ENCODE data around the gene KCTD15. TPM values are rescaled to one million over a fixed set of nuclear protein-coding genes. Genes with fewer than 3 reads are reported as not detected.
"Not testable (repeated sequence)": the region's sequence is repeated elsewhere in the genome, so short reads cannot be mapped to it uniquely, and the experiment has no call there.

KCTD15 gene
- total and polyA plus RNA-seq, 3 experiments from 2014 or later = 0.28 to 4.1 (median 3.6) TPM

- Mint-ChIP-seq H3K27me3 (peaks cover 9 to 14% of the 10 kb centered on the region in 2 donors), H3K9me3 (no peaks in the 10 kb centered on the region), H3K4me1 (peaks cover 4 to 7% (median 5%) of the 10 kb centered on the region in 3 donors), H3K36me3 (no peaks in the 10 kb centered on the region), H3K4me3 (no peak overlapping the region), H3K27ac (peak overlapping the region in 1 of 8 donors; percentile 26)
- Histone ChIP-seq H3K27ac (ENCODE audit: low read depth, low read length) (no peak overlapping the region), H3K4me3 (ENCODE audit: low read length) (no peak overlapping the region), H3K36me3 (ENCODE audit: insufficient read depth, low read length) (no peaks in the 10 kb centered on the region), H3K9me3 (ENCODE audit: low read length) (no peaks in the 10 kb centered on the region), H3K27me3 (ENCODE audit: insufficient read depth, low read length, poor library complexity, severe bottlenecking) (no peaks in the 10 kb centered on the region), H3K4me1 (ENCODE audit: insufficient read depth, low read length) (peaks cover under 1% of the 10 kb centered on the region)
- ChIA-PET CTCF (no interaction called here), POLR2A (no interaction called here)
- DNase-seq = no peak
These were observed 17.8 kb downstream of the KCTD15 start for GRCh38 chr19:33814181-33815165.

GRCh38 chr19:33815380-33816340 lies 19.0 kb downstream of the KCTD15 start:
- Mint-ChIP-seq H3K4me3 (no peak overlapping the region), H3K27ac (no peak overlapping the region), H3K27me3 (peaks cover 9 to 16% of the 10 kb centered on the region in 2 donors), H3K4me1 (peaks cover 5 to 11% (median 6%) of the 10 kb centered on the region in 3 donors), H3K9me3 (no peaks in the 10 kb centered on the region), H3K36me3 (no peaks in the 10 kb centered on the region)
- Histone ChIP-seq H3K9me3 (ENCODE audit: low read length) (no peaks in the 10 kb centered on the region), H3K4me3 (ENCODE audit: low read length) (no peak overlapping the region), H3K27ac (ENCODE audit: low read depth, low read length) (no peak overlapping the region), H3K36me3 (ENCODE audit: insufficient read depth, low read length) (no peaks in the 10 kb centered on the region), H3K4me1 (ENCODE audit: insufficient read depth, low read length) (peaks cover 5% of the 10 kb centered on the region), H3K27me3 (ENCODE audit: insufficient read depth, low read length, poor library complexity, severe bottlenecking) (no peaks in the 10 kb centered on the region)
- CTCF ChIA-PET = interaction anchor here (0.8 kb wide), 1 partner anchor 37 kb away, joined by 3 read pairs; no protein-coding TSS in a partner anchor
- DNase-seq = no peak
- POLR2A ChIA-PET = no interaction called here

DNA sequence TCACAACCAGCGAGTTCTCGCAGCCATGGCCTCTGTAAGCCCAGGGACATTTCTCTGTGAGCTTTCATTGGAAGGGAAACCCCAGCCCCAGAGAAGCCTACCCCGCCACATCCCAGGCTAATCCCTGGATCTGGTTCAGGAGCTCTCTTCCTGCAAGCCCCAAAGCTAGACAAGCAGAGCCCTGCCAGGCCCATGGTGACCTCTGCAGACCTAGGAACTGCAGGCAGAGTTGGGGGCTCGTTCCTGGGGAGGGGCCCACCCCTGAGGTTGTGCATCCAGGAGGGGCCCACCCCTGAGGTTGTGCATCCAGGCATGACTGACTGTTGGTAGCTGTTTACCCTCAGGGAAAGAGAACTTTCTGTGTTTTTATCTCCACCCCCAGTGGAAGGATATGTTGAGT lies 21.7 kb downstream of the KCTD15 start:
- H3K27ac ChIP-seq (ENCODE audit: low read depth, low read length) = no peak overlapping the region
- H3K9me3 ChIP-seq (ENCODE audit: low read length) = no peaks in the 10 kb centered on the region
- H3K27me3 Mint-ChIP-seq = peaks cover 11 to 26% of the 10 kb centered on the region in 2 donors
- POLR2A ChIA-PET = no interaction called here
- peaks cover 5 to 12% (median 6%) of the 10 kb centered on the region in 3 donors for H3K4me1 Mint-ChIP-seq
- no peak overlapping the region for H3K4me3 ChIP-seq (ENCODE audit: low read length)
- H3K36me3 ChIP-seq (ENCODE audit: insufficient read depth, low read length) = no peaks in the 10 kb centered on the region
- peaks cover 5% of the 10 kb centered on the region for H3K4me1 ChIP-seq (ENCODE audit: insufficient read depth, low read length)
- DNase-seq = no peak
- peak overlapping the region in 2 of 7 donors; percentile 48 to 53 for H3K4me3 Mint-ChIP-seq
- H3K9me3 Mint-ChIP-seq = no peaks in the 10 kb centered on the region
- CTCF ChIA-PET = interaction anchor here (1.6 kb wide), 1 partner anchor 40 kb away, joined by 9 read pairs; no protein-coding TSS in a partner anchor
- peak overlapping the region in 1 of 8 donors; percentile 5 for H3K27ac Mint-ChIP-seq
- H3K36me3 Mint-ChIP-seq = no peaks in the 10 kb centered on the region
- H3K27me3 ChIP-seq (ENCODE audit: insufficient read depth, low read length, poor library complexity, severe bottlenecking) = no peaks in the 10 kb centered on the region

DNA sequence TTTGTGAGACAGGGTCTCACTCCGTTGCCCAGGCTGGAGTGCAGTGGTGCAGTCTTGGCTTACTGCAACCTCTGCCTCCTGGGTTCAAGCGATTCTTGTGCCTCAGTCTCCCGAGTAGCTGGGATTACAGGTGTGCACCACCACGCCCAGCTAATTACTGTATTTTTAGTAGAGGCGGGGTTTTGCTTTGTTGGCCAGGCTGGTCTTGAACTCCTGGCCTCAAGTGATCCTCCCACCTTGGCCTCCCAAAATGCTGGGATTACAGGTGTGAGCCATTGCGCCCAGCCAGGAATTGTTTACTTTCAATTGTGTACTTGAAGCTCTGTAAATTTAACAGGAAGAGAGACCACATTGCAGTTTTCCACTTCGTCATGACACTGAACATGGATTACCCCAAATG lies 22.4 kb downstream of the KCTD15 start:
- H3K9me3 Mint-ChIP-seq; H3K4me1 ChIP-seq (ENCODE audit: insufficient read depth, low read length); H3K4me3 ChIP-seq (ENCODE audit: low read length); H3K36me3 Mint-ChIP-seq; POLR2A ChIA-PET; H3K27me3 ChIP-seq (ENCODE audit: insufficient read depth, low read length, poor library complexity, severe bottlenecking); H3K27ac ChIP-seq (ENCODE audit: low read depth, low read length); DNase-seq; H3K36me3 ChIP-seq (ENCODE audit: insufficient read depth, low read length); H3K9me3 ChIP-seq (ENCODE audit: low read length); H3K27ac Mint-ChIP-seq: not testable (repeated sequence)
- H3K27me3 Mint-ChIP-seq = peaks cover 14 to 27% of the 10 kb centered on the region in 2 donors
- H3K4me1 Mint-ChIP-seq = peaks cover 5 to 12% (median 6%) of the 10 kb centered on the region in 3 donors
- peak overlapping the region in 6 of 7 donors; percentile 38 to 79 (median 64) for H3K4me3 Mint-ChIP-seq
- CTCF ChIA-PET = interaction anchor here (1.1 to 1.6 kb wide), 2 partner anchors 34 to 41 kb away, joined by 3 to 9 read pairs; no protein-coding TSS in a partner anchor

DNA sequence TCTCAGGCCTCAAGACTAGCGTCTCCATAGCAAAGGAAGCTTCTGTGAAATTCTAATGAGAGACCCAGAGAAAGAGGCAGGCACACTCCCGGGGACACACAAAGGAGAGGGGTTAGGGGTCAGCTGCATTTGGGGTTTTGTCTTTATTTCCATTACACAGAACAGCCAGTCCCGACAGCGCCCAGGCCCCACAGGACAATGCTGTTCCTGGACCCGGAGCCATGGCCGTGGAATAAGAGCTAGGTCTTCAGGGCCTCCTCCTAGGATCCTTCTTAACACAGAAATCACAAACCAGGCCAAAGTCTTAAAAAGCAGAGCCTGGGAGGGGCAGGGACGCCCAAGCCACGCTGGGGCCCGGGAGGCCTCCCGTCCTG lies 22.8 kb downstream of the KCTD15 start:
- no peaks in the 10 kb centered on the region for H3K9me3 ChIP-seq (ENCODE audit: low read length)
- Mint-ChIP-seq H3K9me3 (no peaks in the 10 kb centered on the region), H3K4me1 (peaks cover 5 to 12% (median 6%) of the 10 kb centered on the region in 3 donors), H3K27ac (peak overlapping the region in 1 of 8 donors; percentile 12), H3K27me3 (peaks cover 15 to 27% of the 10 kb centered on the region in 2 donors), H3K36me3 (no peaks in the 10 kb centered on the region), H3K4me3 (peak overlapping the region in 6 of 7 donors; percentile 38 to 79 (median 70))
- H3K4me1 ChIP-seq (ENCODE audit: insufficient read depth, low read length) = peaks cover 5% of the 10 kb centered on the region
- no peak overlapping the region for H3K27ac ChIP-seq (ENCODE audit: low read depth, low read length)
- POLR2A ChIA-PET = no interaction called here
- DNase-seq = no peak
- no peaks in the 10 kb centered on the region for H3K36me3 ChIP-seq (ENCODE audit: insufficient read depth, low read length)
- H3K27me3 ChIP-seq (ENCODE audit: insufficient read depth, low read length, poor library complexity, severe bottlenecking) = no peaks in the 10 kb centered on the region
- CTCF ChIA-PET = interaction anchor here (1.1 to 1.6 kb wide), 2 partner anchors 34 to 41 kb away, joined by 3 to 9 read pairs; no protein-coding TSS in a partner anchor
- H3K4me3 ChIP-seq (ENCODE audit: low read length) = peak overlapping the region; percentile 29

DNA sequence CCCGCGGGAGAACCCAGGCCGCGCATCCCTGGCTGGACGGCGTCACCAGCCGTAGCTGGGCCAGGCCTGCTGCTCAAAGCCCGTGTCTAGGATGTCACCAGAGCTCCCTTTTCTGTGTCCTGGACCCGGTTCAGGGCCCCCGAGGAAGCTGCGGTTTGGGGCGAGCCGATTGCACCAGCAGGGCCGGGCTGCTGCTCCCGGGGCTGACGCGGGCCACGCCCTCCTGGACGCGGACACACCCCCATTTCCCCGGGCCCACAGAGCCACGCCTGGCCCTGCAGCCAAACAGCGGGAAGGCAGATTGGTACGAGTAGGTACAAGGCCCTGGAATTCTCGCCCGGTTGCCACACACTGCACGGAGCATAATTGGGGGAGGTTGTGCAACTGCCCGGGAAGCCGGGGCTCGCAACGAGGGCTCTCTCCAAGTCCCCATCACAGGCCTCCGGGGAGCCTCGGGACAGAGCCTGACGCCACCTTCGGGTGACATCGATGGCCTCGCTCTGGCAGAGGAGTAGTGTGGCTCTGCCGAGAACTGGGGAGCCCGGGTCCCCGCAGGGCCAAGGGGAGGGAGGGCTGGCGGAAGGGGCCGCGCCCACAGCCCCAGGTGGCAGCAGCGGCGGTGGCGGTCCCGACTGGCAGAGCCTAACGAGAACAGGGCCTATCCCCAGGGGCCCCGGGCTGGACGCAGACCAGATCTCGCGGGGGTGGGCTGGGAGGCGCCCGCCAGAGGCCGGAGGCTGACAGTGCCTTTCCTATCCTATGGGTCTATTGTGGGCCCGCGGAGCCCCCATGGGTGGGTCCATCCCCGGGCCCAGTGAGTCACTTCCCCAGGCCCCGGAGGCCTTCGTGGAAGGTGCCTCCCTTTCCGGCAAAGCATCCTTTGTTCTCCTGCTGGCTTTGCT lies 23.5 kb downstream of the KCTD15 start:
- no peaks in the 10 kb centered on the region for H3K36me3 Mint-ChIP-seq
- no peaks in the 10 kb centered on the region for H3K36me3 ChIP-seq (ENCODE audit: insufficient read depth, low read length)
- peaks cover 5% of the 10 kb centered on the region for H3K4me1 ChIP-seq (ENCODE audit: insufficient read depth, low read length)
- H3K27ac ChIP-seq (ENCODE audit: low read depth, low read length) = no peak overlapping the region
- peak overlapping the region in 1 of 8 donors; percentile 45 for H3K27ac Mint-ChIP-seq
- H3K4me1 Mint-ChIP-seq = peaks cover 5 to 12% (median 6%) of the 10 kb centered on the region in 3 donors
- H3K27me3 ChIP-seq (ENCODE audit: insufficient read depth, low read length, poor library complexity, severe bottlenecking) = no peaks in the 10 kb centered on the region
- H3K9me3 Mint-ChIP-seq = no peaks in the 10 kb centered on the region
- DNase-seq = peak in 4 of 5 donors; percentile 16 to 44 (median 27)
- H3K4me3 Mint-ChIP-seq = peak overlapping the region; percentile 55 to 79 (median 61)
- H3K4me3 ChIP-seq (ENCODE audit: low read length) = peak overlapping the region; percentile 29
- no peaks in the 10 kb centered on the region for H3K9me3 ChIP-seq (ENCODE audit: low read length)
- H3K27me3 Mint-ChIP-seq = peaks cover 14 to 25% of the 10 kb centered on the region in 2 donors
- POLR2A ChIA-PET = no interaction called here
- CTCF ChIA-PET = interaction anchor here (1.1 to 1.6 kb wide), 2 partner anchors 35 to 42 kb away, joined by 3 to 9 read pairs; no protein-coding TSS in a partner anchor

GRCh38 chr19:33821871-33822270 lies 25.2 kb downstream of the KCTD15 start:
- H3K36me3 Mint-ChIP-seq = no peaks in the 10 kb centered on the region

More at GRCh38 chr19:33821871-33822270, 25.2 kb downstream of the KCTD15 start:
- H3K4me1 Mint-ChIP-seq = peaks cover 5 to 12% (median 6%) of the 10 kb centered on the region in 3 donors
- DNase-seq = no peak
- Histone ChIP-seq H3K4me3 (ENCODE audit: low read length) (no peak overlapping the region), H3K36me3 (ENCODE audit: insufficient read depth, low read length) (no peaks in the 10 kb centered on the region), H3K4me1 (ENCODE audit: insufficient read depth, low read length) (peaks cover 5% of the 10 kb centered on the region), H3K9me3 (ENCODE audit: low read length) (no peaks in the 10 kb centered on the region), H3K27ac (ENCODE audit: low read depth, low read length) (no peak overlapping the region), H3K27me3 (ENCODE audit: insufficient read depth, low read length, poor library complexity, severe bottlenecking) (no peaks in the 10 kb centered on the region)
- H3K27ac Mint-ChIP-seq = peak overlapping the region in 1 of 8 donors; percentile 43
- peaks cover 15 to 32% of the 10 kb centered on the region in 2 donors for H3K27me3 Mint-ChIP-seq
- peak overlapping the region in 1 of 7 donors; percentile 52 for H3K4me3 Mint-ChIP-seq
- ChIA-PET CTCF (no interaction called here), POLR2A (no interaction called here)
- H3K9me3 Mint-ChIP-seq = no peaks in the 10 kb centered on the region
